ENCODE results near the gene FGF8.

The FGF8 gene

DNA sequence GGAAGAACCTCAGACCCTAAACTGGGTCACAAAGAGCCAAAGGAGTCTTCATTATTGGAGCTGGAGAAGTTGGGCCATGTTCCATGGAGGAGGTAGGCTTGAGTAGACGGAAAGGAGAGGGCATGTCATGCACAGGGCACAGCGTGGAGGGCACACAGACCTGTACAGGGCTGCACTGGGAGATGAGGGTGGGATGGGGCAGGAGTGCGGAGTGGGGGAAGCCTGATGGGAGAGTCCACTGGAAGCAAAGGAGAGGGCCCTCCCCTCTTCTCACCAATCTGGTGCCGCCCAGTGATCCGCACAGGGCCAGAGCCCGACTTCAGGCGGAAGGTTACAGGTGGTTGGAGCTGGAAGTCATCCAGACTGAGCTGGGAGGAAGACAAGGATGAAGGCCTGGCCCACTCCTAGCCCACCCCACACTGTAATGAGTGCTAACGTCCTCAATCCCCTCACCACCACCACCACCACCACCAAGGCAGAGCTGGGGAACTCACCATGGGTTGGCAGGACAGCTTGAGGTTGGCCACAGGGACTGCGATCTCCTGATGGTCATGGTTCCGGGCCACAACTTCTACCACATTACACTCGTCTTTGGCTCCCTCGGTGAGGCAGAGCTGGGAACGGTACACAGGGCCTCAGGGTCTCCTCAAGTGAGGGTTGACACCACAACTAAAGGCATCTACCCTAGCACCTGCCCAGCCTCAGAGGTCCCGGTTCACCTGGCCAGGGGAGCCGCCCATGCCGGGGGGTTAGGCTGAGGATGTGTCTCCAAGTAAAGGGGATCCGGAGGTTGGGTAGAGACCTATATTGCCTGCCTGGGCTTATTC is 6.3 kb upstream of the FGF8 start:
- FAIRE-seq, result no peak

DNA sequence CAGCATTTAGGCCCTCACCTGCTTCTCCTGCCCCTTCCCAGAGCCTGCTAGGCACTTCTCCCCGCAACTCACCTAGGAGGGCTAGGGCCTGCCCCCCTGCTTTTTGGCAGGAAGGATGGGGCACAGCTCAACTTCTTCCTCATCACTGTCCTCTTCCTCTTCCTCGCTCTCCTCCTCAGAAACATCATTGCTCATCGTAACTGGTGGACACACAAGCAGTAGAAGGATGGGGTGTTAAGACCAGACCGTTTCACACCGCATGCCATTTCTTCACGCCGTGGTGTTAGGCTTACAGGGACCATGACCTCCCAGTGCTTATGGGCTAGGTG is 5.7 kb upstream of the FGF8 start:
- no peak for FAIRE-seq

DNA sequence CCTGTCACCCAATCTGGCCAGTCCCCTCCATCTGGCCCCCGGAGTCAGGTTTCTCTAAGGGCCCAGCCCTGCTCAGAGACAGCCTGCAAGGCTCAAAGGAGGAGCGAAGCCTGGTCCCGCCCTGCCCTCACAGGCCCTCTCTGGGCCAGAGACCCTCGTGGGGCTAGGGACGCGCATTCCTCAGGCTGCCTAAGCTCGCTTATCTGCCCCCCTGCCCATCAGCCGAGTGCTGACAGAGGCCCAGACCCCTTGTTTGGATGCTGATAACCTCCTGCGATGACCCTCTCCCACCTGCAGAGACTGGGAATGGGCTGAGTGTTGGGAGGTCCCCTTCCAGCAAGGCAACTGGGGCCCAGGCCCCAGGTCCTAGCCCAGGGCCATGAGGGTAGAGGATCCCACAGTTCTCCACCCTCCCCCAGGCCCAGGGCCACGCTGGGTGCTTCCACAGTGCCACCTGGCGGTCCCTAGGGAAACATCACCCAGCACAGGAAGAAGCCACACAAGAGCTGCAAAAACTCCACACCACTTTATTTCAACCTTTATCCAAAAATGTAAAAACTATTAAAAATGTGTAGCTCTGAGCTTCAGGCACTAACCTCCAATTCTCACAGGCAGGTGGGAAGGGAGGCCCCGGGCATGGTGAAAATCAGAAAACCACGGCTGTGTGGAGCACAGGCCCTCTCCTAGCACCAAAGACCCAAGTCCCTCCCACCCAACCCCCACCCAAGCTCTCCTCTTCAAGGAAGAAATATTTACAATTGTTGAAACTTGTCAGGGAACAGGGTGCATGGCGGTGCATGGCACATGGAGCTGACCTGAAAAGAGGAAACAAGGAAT is 5.1 kb upstream of the FGF8 start:
- FAIRE-seq, result no peak

DNA sequence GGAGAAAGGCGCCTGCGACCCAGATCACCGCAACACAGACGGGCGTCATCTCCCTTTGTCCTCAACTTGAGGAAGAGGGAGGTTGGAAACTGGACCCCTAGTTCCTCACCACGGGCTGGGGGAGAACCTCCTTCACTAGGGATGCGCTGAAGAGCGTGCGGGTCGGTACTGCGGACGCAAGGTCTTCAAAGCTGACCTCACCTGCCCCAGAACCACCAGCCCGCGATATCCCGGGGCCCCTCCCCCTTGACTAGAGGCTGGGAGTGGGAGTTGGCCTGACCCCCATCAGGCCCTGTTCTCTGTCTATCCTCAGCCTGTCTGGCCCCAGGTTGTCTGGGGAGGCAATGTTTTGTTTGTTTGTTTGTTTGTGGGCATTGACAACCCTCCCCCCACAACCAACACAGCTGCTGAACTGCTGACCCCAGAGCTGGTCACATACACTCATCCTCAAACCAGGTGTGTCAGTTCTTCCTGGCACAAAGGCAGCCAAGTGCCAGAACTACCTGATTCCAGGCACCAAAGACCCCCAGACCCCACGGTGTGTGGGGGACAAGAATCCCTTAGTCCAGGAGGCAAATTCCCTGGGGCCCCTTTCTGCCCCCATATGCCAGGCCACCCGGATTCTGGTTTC is 4.4 kb upstream of the FGF8 start:
- no peak for FAIRE-seq

DNA sequence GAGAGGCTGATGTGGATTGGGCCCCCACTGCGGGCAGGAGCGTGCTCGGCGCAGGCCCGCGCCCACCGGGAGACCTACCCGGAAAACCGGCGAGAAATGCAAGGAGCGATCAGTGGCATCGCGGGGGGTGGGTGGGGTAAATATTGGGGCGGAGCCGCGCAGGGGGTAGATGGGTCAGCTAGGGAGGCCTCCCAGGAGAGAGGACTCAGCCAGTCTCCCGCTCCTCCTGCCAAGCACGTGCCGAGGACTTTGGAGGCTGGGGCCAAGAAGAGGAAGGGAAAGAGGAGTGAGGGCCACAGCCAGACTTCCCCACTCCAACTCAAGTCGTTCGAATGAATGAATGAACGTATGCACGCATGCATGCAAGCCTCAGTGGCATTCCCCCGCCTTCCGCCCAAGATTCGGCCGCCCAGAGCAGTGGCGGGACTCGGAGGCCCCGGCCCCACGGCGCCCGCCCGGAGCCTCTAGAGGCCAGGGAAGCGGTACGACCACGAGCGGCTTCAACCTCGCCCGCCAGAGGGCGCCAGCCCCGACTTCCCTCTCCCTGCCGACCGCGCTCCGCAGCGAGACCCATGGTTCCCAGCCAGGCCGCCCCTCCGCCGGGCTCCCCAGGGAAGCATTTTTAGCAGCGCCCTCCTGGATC is 3.8 kb upstream of the FGF8 start:
- no peak for FAIRE-seq

DNA sequence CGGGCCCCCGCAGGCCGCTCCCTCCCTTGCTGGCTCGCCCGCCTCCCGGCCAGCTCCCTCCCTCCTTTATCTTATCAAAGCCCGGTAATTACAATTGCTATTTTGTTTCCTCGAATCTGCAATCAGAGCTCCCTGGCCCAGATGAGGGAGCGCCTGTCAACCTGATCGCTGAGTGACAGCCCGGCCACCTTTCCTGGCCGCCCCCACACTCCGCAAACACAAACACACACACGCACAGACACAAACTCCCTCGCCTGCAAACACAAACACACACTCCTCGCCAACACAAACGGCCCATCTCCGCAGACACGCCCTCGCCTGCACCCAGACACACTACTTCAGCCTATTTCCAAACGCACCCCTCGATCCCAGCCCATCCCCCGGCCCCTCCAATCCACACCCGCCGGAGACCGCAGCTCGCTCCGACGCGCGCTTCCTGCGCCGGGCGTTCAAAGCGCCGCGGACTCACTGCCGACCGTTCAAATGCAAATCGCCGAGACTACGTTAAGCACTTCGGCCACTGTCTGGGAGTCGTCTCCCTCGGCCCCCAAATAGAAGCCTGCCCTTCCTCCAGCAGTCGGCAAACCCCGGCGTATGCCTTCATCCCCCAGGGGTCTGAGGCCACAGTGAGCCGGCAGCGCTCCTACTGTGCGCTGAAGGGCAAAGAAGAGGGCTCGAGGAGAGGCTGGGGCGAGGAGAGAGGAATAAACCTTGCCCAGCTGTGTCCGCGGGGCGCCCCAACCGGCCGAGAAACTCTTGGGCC is 3.0 kb upstream of the FGF8 start:
- FAIRE-seq, result no peak

DNA sequence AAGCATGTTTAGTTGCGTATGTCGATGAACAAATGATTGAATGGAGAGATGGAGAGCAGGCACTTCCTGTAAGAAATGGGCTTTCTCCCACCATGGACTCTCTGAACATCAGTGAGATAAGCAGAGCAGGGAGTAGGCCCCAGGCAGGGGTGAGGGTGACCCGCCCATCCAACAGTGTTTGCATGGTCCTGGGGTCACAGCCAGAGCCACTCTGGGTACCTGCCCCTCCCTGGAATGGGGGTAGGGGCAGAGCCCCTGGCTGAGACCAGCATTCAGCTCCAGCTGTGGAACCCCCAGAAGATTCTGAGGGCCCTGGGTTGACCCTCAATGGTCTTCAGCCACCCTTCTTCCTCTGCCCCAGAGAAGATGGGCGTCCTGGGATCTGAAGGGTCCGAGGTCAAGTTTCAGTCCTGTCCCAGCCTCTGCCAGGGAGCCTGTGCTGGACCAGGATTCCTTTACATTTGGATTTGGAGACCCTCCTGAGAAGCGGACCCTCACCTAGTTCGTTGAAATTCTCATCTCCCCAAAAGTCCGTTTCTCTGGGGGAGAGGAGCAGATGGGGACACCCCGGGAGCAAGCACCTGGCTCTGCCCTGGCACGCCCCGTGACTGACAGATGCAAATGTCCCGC is 2.4 kb upstream of the FGF8 start:
- no peak for FAIRE-seq

DNA sequence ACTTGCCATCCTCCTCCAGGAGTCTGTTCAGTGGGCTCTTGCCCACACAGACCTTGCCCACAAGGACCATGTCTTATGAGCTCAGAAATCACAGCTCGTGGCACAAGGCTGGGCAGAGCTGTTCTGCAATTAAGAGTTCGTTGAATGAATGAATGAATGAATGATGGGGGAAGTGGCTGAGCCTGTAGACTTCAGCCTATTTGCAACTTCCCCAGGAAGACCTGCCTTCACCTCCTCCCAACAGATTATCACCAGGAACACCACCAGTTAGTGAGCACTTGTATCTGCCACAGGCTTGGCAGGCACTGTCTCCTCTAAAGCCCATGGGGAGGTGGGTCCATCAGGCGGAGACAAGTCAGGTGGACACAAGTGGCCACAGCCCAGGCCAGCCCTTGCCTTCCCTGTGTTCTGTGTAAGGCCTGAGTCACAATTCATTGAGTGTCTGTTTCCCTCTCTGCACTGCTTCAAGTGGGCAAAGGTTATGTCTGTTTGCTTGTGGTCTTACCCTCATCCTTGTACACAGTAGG is 1.8 kb upstream of the FGF8 start:
- FAIRE-seq, result no peak

DNA sequence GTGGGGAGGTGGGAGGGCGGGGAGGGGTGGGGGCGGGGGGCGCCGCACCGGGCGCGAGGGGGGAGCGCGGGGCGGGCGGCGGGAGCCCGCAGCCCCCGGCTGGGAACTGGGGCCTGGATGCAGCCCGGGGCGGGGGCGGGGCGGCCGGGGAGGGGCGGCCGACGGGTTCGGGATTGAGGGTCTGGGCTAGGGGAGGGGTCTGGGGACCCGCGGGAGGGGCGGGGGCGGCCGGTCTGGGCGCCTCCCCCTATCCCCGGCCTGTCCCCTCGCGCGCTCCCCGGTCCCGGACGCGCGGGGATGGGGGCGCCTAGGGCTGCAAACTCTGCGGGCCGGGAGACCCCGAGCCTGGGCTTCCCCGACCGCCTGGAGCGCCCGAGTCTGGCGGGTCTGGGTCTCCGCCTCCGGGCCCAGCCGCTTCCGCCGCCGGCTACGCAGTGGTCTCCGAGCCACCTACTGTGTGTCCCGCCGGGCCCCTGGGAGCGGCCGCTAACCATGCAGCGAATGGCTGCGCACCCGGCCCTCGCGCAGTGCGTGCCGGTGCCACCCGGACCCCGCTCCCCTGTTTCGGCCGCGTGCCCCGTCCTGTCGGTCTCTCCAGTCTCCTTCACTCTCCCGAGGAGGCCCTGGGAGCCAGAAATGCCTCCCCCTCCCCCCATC is 375 bp upstream of the FGF8 start:
- no peak for FAIRE-seq

DNA sequence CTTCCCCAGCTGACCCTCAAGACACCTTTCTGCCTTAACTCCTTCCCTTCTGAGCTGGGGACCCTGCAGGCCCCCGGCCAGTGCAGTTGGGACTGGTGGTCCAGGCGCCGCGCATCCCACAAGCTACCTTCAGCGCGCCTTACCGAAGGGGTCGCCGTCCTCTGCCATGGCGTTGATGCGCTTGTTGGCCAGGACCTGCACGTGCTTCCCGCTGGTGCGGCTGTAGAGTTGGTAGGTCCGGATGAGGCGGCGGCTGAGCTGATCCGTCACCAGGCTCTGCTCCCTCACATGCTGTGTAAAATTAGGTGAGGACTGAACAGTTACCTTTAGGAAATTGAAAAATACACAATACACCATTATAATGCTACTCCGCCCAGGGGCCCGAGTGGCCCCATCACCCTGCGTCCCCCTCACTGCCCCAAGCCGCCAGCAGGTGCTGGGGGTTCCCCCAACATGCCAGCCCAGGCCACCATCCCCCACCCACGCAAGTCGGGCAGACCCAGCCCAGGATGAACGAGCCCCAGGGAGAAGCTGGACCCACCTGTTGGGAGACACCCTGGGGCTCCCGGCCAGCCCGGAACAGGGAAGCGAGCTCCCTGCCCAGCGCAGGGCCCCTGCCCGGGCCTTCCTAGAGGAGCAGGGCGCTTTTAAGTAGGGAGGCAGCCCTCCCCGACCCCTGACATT is 1.2 kb downstream of the FGF8 start:
- FAIRE-seq, result no peak

DNA sequence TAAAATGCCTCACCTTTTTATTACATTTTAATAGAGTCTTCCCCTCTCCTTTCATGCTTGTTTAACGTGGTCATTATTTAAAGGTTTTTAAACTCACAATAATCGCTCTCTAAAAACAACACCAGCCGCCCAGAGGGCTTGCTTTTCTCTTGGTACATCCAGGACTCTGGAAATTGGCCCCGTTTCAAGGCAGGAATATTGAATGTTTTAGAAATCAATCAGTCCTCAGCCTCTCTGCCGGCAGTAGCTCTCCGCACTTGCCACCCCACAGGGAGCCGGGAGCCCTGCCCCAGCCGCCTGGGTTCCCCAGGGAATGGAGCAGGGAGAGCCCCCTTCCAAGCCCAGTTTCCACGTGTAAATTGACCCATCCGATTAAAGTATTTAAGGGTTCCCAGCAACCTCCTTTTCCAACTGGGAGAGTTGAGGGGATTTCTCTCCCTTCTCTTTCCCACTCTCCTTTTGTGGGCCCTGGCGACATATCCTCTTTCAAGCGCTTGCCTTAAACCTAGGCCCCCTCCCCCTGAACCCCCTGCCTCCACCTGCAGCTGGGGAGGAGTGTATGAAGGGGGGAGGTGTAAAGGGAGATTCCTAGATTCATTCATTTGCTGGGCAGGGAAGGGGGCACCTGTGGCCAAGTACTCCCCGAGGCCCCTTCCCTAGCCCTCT is 1.9 kb downstream of the FGF8 start:
- FAIRE-seq, result no peak

DNA sequence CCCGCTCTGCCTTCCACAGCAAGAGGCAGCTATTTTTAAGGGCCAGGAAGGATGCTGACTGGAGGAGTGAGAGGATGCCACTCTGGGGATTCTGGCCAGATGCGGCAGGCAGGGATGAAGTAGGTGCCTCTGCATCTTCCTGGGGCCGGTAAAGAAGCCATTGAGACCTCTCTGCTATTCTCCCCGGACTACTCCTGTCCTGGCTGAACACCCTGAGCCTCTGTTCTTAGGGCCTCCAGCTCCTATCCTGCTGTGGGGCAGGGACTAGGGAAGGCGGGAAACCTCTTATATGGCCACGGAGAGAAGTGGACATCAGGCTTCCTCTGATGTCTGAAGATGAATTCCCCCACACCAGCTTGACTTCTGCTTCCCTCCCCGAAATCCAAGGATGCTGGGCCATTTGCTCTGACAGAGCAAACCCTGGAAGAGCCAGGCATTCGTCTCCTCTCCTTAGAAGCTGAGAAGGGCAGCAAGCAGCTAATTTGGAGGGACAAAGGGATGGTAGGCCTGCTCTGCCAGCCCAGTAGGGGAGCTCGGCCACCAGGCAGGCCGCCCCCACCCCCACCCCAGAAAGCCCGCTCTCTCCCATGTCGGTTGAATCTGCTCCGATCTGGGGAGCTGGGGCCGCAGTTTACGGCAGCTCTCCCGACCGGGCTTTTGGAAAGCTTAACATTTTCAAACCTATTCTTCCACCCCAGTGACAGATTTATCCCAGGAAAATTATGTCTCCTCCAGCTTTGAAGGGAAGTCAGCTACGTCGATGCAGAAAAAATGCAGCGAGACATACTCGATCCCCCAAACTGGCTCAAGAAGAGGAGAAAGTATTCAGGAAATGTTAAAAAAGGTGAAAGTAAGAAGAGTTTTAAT is 2.8 kb downstream of the FGF8 start:
- FAIRE-seq, result no peak

DNA sequence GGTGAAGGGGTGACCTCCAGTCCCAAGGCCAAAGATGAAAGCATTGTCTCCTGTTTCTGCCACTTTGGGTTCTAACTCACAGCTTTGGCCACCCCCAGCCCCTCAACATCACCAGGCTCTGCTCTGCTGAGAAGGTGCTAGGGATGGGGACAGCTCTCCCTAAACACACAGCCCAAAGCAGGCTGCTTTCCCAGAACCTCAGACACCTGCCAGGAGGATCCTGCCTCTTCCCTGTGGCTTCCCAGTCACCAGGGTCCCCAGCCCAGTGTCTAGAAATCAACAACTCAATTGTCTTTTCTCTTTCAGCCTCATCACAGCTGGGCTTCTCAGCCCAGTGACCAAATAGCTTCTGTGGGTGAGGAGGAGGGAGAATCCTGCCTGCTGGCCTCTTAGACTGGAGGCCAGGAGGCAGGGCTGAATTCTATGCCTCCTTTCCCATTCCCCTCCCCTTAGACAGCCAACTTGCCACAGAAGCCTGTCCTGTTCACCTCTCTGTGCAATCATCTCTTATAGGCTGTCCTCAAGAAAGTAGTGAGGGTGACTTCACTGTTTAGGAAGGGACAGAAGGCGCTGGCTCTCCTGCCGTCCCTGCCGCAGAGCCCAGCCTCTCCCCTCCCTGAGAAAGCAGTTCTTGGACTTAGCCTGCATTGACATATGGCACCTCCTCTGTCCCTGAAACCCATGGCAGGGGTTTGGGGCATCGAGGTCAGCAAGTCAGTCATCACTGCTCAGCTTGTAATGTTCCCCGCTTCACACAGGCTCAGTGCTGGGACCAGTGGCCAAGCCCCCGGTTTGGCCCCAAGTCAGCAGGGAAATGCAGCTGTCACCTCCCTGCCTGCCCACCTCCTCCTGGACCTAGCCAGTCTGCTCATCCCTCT is 3.7 kb downstream of the FGF8 start:
- FAIRE-seq, result no peak

DNA sequence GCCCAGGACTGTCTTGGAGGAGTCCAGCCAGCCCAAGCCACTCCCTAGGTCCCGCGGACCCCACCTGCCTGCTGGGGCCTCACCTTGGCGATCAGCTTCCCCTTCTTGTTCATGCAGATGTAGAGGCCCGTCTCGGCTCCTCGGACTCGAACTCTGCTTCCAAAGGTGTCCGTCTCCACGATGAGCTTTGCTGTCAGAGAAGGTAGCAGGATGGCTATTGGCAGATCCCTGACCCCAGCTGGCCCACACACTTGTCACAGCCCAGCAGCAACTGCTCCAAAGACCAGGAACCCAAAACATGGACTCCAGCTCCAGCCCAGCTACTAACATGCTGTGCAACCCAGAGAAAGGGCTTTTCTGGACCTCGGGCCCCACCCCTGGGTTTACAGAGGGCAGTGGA is 4.5 kb downstream of the FGF8 start:
- FAIRE-seq, result no peak

DNA sequence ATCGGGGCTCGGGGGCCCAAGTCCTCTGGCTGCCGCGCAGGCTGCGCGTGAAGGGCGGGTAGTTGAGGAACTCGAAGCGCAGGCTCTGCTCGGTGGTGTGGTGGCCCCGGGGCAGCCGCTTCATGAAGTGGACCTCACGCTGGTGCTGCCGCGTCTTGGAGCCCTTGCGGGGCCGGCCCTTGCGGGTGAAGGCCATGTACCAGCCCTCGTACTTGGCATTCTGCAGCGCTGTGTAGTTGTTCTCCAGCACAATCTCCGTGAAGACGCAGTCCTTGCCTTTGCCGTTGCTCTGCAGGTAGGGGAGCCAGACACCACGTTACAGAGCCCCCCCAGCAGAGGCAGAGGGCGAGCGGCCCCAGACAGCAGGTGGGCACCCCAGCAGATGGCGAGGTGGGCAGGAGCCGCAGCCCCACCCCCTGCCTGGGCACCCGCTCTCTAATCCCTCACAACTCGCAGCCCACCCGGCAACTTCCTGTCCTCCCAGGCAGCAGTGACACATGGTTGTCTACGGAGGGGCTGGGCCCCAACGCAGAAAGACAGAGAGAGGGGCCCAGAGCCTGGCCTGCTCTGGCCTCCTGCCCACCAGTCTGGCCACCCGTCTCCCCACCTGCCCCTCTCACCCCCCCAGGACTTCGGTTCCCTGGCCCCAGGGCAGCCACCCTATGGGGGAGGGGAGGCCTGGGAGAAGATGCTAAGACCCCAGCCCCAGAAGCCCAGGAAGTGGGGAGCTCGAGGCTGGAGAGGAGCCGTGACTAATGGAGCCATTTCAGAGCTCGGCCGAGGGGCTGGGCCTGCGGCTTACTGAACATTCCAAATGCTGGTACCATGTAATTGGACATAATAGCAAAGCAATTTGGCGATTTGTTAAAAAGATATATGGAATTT is 5.3 kb downstream of the FGF8 start:
- no peak for FAIRE-seq

DNA sequence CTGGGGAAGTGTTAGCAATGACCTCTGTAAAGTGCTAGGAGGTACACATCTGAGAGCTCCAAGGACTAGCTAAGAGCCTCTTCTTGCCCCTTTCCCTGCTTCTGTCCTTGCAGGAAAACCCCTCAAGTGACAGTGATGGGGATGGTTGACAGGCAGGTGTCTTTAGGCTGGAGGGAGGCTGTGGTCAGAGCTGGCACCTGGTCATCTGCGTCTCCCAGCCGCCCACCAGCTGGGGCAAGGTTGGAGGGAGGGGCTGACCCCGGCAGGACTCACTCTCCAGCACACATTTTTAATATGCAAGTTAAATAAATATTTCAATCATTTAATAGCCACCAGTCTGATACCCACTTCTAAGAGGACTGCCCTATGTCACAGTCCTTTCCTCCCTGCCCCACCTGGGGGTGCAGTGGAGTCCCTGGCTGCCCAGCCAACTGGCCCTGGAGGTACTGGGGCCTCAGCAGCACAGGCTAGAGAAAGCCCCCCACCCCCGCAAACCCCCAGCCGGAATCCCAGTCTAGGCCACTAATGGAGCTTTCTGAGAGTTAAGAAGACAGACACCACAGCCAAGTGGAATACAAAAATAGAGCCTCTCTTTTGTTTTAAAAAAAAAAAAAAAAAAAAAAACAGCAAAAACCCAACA is 6.3 kb downstream of the FGF8 start:
- FAIRE-seq, result no peak
